Lower lobe of right lung (tissue), 2 donors: Measurements from ENCODE around the gene CTNND2. TPM values are rescaled to one million over a fixed set of nuclear protein-coding genes. Genes with fewer than 3 reads are reported as not detected.

Experiments used
- ATAC-seq, 2 donors: fragments of 200-7000 bp; cut with Tn5 transposase; one replicate each; pipeline ENCODE4 v1.9.1; 2020 to 2022; ENCODE audit warnings: mild to moderate bottlenecking in 2 of 2, moderate library complexity in 2 of 2
- DNase-seq: peaks from one replicate; pipeline ENCODE4 v3.0.0-alpha.2; 2020
- H3K27ac ChIP-seq: fragments of 200-600 bp; one replicate; pipeline ENCODE4 v1.8.0; 2022
- H3K27me3 ChIP-seq: fragments of 200-600 bp; one replicate; pipeline ENCODE4 v1.8.0; 2022; ENCODE audit warnings: low read depth
- H3K36me3 ChIP-seq: fragments of 200-600 bp; one replicate; pipeline ENCODE4 v1.8.0; 2022; ENCODE audit warnings: mild to moderate bottlenecking
- H3K4me1 ChIP-seq: fragments of 200-600 bp; one replicate; pipeline ENCODE4 v1.8.0; 2022
- H3K4me3 ChIP-seq: fragments of 200-600 bp; one replicate; pipeline ENCODE4 v1.8.0; 2022; ENCODE audit warnings: mild to moderate bottlenecking
- H3K9me3 ChIP-seq: fragments of 200-600 bp; one replicate; pipeline ENCODE4 v1.8.0; 2022
- intact Hi-C: fragments of 100-400 bp; cut with DNase I; formaldehyde crosslinking; loops from one replicate; pipeline ENCODE4 v1.11.0; 2022
- total RNA-seq: library from RNA; stranded (reverse); fragmentation: NEBNext Ultra II Directional; extraction: Animal tissue kit (Norgen Biotek cat#: 25700); gene quantifications from one replicate; pipeline ENCODE4 v1.2.1, GENCODE V29; 2021
- TF ChIP-seq, protein P1 (sequence below): fragments of 200-600 bp; IDR thresholded peaks from one replicate; pipeline ENCODE4 v1.8.0; 2022; ENCODE audit warnings: antibody characterized with exemption, mild to moderate bottlenecking
- donor health status: DM: no; HTN: yes; CAD: no; lungs with severe emphysema.

CTNND2 gene
- total RNA-seq, 1 donor from 2014 or later, result 6.0 TPM

DNA sequence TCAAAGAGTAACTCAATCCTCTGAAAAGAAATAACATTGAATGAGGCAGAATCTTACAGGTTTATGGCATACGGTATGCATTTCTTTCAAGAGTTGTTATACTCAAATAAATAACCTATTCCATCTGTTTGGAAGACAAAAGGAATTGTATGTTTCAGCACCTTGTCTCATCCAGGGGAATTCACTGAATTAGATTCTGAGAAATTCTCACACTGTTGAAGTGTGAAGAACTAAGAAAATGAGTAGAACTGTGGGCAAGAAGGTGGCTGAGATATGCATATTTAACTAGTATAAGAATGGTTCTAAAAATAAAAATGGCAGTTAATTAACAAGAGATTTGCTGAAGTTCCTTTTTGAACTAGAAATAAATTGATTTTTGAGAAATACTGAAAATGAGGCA, 863.9 kb downstream of the CTNND2 start:
- Histone ChIP-seq H3K27ac (no peak overlapping the region), H3K36me3 (no peaks in the 10 kb centered on the region), H3K9me3 (no peaks in the 10 kb centered on the region), H3K4me1 (no peaks in the 10 kb centered on the region), H3K27me3 (no peaks in the 10 kb centered on the region), H3K4me3 (no peak overlapping the region)
- ATAC-seq (no peak), DNase-seq (no peak)
- TF ChIP-seq, protein P1, sequence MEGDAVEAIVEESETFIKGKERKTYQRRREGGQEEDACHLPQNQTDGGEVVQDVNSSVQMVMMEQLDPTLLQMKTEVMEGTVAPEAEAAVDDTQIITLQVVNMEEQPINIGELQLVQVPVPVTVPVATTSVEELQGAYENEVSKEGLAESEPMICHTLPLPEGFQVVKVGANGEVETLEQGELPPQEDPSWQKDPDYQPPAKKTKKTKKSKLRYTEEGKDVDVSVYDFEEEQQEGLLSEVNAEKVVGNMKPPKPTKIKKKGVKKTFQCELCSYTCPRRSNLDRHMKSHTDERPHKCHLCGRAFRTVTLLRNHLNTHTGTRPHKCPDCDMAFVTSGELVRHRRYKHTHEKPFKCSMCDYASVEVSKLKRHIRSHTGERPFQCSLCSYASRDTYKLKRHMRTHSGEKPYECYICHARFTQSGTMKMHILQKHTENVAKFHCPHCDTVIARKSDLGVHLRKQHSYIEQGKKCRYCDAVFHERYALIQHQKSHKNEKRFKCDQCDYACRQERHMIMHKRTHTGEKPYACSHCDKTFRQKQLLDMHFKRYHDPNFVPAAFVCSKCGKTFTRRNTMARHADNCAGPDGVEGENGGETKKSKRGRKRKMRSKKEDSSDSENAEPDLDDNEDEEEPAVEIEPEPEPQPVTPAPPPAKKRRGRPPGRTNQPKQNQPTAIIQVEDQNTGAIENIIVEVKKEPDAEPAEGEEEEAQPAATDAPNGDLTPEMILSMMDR, result no peak
- intact Hi-C loops, result no loop called here

DNA sequence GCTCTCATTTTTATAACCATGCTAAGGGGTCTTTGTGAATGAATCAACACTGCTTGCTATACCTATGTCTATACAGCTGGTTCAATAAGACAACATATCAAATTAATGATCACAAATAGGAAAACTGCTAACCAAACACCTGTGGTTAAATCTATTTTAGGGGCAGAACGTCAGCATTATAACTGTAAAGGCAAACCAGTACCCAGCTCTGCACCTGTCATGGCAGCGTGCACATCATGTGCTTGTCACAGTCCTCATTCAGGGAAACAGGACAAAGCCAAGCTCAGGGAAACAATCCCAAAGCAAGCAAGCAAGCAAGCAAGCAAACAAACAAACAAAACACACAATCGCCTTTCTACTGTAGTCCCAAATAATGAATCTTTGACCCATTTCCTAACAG, 865.5 kb downstream of the CTNND2 start:
- no peak overlapping the region for H3K4me3 ChIP-seq
- intact Hi-C loops, result no loop called here
- no peak for ATAC-seq
- H3K9me3 ChIP-seq, result no peaks in the 10 kb centered on the region
- H3K27ac ChIP-seq, result no peak overlapping the region
- no peaks in the 10 kb centered on the region for H3K36me3 ChIP-seq
- H3K27me3 ChIP-seq, result no peaks in the 10 kb centered on the region
- no peak for DNase-seq
- no peaks in the 10 kb centered on the region for H3K4me1 ChIP-seq
- TF ChIP-seq, protein P1, result no peak

DNA sequence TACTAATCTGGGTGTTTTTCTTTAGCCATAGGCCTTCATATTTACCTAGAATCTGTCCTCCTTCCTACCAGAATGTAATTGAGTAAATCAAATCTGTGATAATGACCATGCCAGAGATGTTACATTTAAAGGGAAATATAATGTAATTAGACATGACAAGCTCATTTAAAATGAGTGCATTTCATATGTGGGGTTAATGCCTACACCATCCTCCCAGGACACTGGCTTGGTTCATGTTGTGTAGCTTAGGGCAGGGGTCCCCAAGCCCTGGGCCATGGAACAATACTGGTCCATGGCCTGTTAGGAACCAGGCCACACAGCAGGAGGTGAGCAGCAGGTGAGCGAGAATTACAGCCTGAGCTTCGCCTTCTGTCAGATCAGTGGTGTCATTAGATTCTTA, 866.3 kb downstream of the CTNND2 start:
- no peak for ATAC-seq
- Histone ChIP-seq H3K36me3 (no peaks in the 10 kb centered on the region), H3K27ac (no peak overlapping the region), H3K9me3 (no peaks in the 10 kb centered on the region), H3K4me1 (no peaks in the 10 kb centered on the region), H3K4me3 (no peak overlapping the region), H3K27me3 (no peaks in the 10 kb centered on the region)
- TF ChIP-seq, protein P1, result no peak
- DNase-seq, result no peak
- intact Hi-C loops, result no loop called here

DNA sequence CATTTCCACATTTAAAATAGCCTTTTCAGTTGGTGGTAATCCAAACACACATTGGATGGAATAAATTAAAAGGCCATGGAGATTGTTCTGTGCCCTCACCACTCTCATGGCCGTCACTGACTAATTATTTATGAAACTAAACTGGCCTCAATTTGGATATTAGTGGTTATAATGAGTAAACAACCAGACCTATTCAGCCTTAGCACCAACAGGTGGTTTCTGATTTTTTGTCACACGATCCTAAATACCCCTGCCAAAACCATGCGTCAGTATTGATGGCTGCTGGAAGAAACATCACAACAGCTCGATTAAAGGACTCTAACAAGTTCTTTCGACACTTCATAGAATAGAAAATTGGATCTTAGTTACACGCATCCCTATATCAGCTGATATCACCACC, 867.2 kb downstream of the CTNND2 start:
- no peak overlapping the region for H3K4me3 ChIP-seq
- no peaks in the 10 kb centered on the region for H3K4me1 ChIP-seq
- no peak overlapping the region for H3K27ac ChIP-seq
- intact Hi-C loops, result no loop called here
- H3K36me3 ChIP-seq, result no peaks in the 10 kb centered on the region
- H3K9me3 ChIP-seq, result no peaks in the 10 kb centered on the region
- DNase-seq (no peak), ATAC-seq (no peak)
- TF ChIP-seq, protein P1, result no peak
- no peaks in the 10 kb centered on the region for H3K27me3 ChIP-seq

- Histone ChIP-seq H3K27me3 (no peaks in the 10 kb centered on the region), H3K36me3 (no peaks in the 10 kb centered on the region), H3K4me3 (no peak overlapping the region), H3K27ac (no peak overlapping the region), H3K4me1 (no peaks in the 10 kb centered on the region), H3K9me3 (peaks cover 9% of the 10 kb centered on the region)
- intact Hi-C loops, result no loop called here
- TF ChIP-seq, protein P1, result no peak
- DNase-seq, result no peak
- ATAC-seq, result no peak
These were observed 873.6 kb downstream of the CTNND2 start for GRCh38 chr5:11030671-11031070.

DNA sequence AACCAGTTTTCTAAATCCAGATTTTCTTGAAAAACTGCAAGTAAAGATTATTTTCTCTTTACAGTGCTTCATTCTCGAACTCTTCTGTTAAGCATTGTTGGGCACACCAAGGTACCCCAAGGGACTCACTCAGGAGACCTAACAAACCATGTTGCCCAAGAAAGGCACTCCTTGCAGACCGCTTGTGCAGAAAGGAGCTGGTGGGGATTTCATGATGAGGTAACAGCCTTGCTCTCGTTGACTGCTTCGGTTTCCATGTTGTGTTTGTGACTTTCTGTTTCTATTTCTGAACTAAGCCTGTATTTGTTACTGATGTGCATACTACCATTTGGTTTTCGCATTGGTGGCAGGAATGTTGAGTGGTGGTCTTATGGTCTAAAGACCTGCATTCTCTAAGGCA, 876.6 kb downstream of the CTNND2 start:
- Histone ChIP-seq H3K27ac (no peak overlapping the region), H3K27me3 (no peaks in the 10 kb centered on the region), H3K4me3 (no peak overlapping the region), H3K9me3 (peaks cover 9% of the 10 kb centered on the region), H3K4me1 (no peaks in the 10 kb centered on the region), H3K36me3 (no peaks in the 10 kb centered on the region)
- TF ChIP-seq, protein P1, result no peak
- DNase-seq (no peak), ATAC-seq (no peak)
- intact Hi-C loops, result no loop called here
